Left lung (tissue), 10 donors: ENCODE measurements around the gene FKBP5. TPM values are rescaled to one million over a fixed set of nuclear protein-coding genes. Genes with fewer than 3 reads are reported as not detected.

ENCODE experiments used
- ATAC-seq: fragments of 200-7000 bp; cut with Tn5 transposase; one replicate; pipeline ENCODE4 v1.9.1; 2020; ENCODE audit warnings: moderate library complexity
- DNase-seq, 4 donors: peaks; one replicate each; pipeline ENCODE4 v3.0.0-alpha.2; 2013 to 2020
- H3K27ac ChIP-seq, 2 donors: fragments of 200-600 bp; sonication (generic) in 1 of 2; one replicate each; pipeline versions ENCODE4 v1.5.0 to v1.8.0; 2020 to 2021
- H3K27me3 ChIP-seq, 2 donors: fragments of 200-600 bp; sonication (generic) in 1 of 2; one replicate each; pipeline versions ENCODE4 v1.5.0 to v1.8.0; 2020 to 2021
- H3K36me3 ChIP-seq, 2 donors: fragments of 200-600 bp; sonication (generic) in 1 of 2; one replicate each; pipeline versions ENCODE4 v1.5.0 to v1.8.0; 2020 to 2021
- H3K4me1 ChIP-seq, 2 donors: fragments of 200-600 bp; one replicate each; pipeline ENCODE4 v1.8.0; 2021
- H3K4me3 ChIP-seq, 2 donors: fragments of 200-600 bp; sonication (generic) in 1 of 2; one replicate each; pipeline versions ENCODE4 v1.5.0 to v1.8.0; 2020 to 2021; ENCODE audit warnings: mild to moderate bottlenecking in 1 of 2
- H3K9me3 ChIP-seq, 2 donors: fragments of 200-600 bp; sonication (generic) in 1 of 2; one replicate each; pipeline versions ENCODE4 v1.5.0 to v1.8.0; 2020 to 2021
- CTCF ChIP-seq, 2 donors: fragments of 200-600 bp; sonication (generic) in 1 of 2; IDR thresholded peaks; one replicate each; pipeline versions ENCODE4 v1.5.0 to v1.8.0; 2021; ENCODE audit warnings: antibody characterized with exemption in 2 of 2
- intact Hi-C, 2 donors: fragments of 100-400 bp; cut with DNase I; formaldehyde crosslinking; loops; one replicate each; pipeline versions ENCODE4 v1.11.2 to v1.14.2; 2022
- polyA plus RNA-seq, 6 donors: library from polyadenylated mRNA; unstranded; fragments of 120-200 nt; gene quantifications; one replicate each; pipeline ENCODE4 v1.2.1, GENCODE V29; 2013; ENCODE audit not compliant: insufficient read length in 6 of 6
- total RNA-seq, 2 donors: library from RNA; stranded (reverse); fragmentation: NEBNext Ultra II Directional; extraction: Animal tissue kit (Norgen Biotek cat#: 25700); gene quantifications; one replicate each; pipeline ENCODE4 v1.2.1, GENCODE V29; 2021
- donor health status: DM: no; HTN: yes; CAD: no.
- donor health status: DM: no; HTN: no; CAD: no.

Gene FKBP5
- total and polyA plus RNA-seq, 8 donors, result 15.6 to 139 (median 18.8) TPM

GRCh38 chr6:35613762-35614161 is 75.0 kb downstream of the FKBP5 start:
- intact Hi-C loops, result no loop called here
- Histone ChIP-seq H3K4me3 (no peak overlapping the region), H3K9me3 (no peaks in the 10 kb centered on the region), H3K36me3 (peaks cover 5 to 94% of the 10 kb centered on the region in 2 donors), H3K4me1 (peaks cover 0 to 76% of the 10 kb centered on the region in 2 donors), H3K27ac (peak overlapping the region in 1 of 2 donors; percentile 62), H3K27me3 (no peaks in the 10 kb centered on the region)
- no peak for TF ChIP-seq CTCF (IDR thresholded peaks at IDR 0.05)
- DNase-seq, result no peak
- ATAC-seq, result no peak

- ATAC-seq (peak; percentile 44), DNase-seq (no peak)
- Histone ChIP-seq H3K27me3 (no peaks in the 10 kb centered on the region), H3K36me3 (peaks cover 2 to 95% of the 10 kb centered on the region in 2 donors), H3K4me3 (no peak overlapping the region), H3K4me1 (peaks cover 0 to 73% of the 10 kb centered on the region in 2 donors), H3K9me3 (no peaks in the 10 kb centered on the region), H3K27ac (peak overlapping the region; percentile 10 to 34)
- intact Hi-C loops, result no loop called here
- no peak for TF ChIP-seq CTCF (IDR thresholded peaks at IDR 0.05)
These were observed 77.5 kb downstream of the FKBP5 start for GRCh38 chr6:35611240-35611639.

GRCh38 chr6:35610830-35611229 is 77.9 kb downstream of the FKBP5 start:
- Histone ChIP-seq H3K36me3 (peaks cover 2 to 93% of the 10 kb centered on the region in 2 donors), H3K4me3 (no peak overlapping the region), H3K27me3 (no peaks in the 10 kb centered on the region), H3K9me3 (no peaks in the 10 kb centered on the region), H3K4me1 (peaks cover 0 to 73% of the 10 kb centered on the region in 2 donors), H3K27ac (peak overlapping the region in 1 of 2 donors; percentile 10)
- TF ChIP-seq CTCF (IDR thresholded peaks at IDR 0.05), result no peak
- ATAC-seq (no peak), DNase-seq (no peak)
- intact Hi-C loops, result no loop called here

GRCh38 chr6:35609588-35609987 is 79.1 kb downstream of the FKBP5 start:
- Histone ChIP-seq H3K4me3 (no peak overlapping the region), H3K36me3 (peaks cover 0 to 91% of the 10 kb centered on the region in 2 donors)
- ATAC-seq, result no peak

More at GRCh38 chr6:35609588-35609987, 79.1 kb downstream of the FKBP5 start:
- no peak for TF ChIP-seq CTCF (IDR thresholded peaks at IDR 0.05)
- Histone ChIP-seq H3K27me3 (no peaks in the 10 kb centered on the region), H3K9me3 (no peaks in the 10 kb centered on the region), H3K27ac (peak overlapping the region in 1 of 2 donors; percentile 18), H3K4me1 (peaks cover 0 to 73% of the 10 kb centered on the region in 2 donors)
- intact Hi-C loops, result no loop called here
- DNase-seq, result no peak
